PFSK-1 (cell line): ENCODE measurements around the gene TRAPPC10.

ENCODE experiments used
- FOXP2 ChIP-seq: optimal IDR thresholded peaks from 2 replicates; pipeline ENCODE3; 2011; ENCODE audit warnings: borderline replicate concordance, control low read depth, inconsistent platforms; ENCODE audit not compliant: insufficient read depth; ENCODE audit errors: extremely low read length, extremely low read depth
- POLR2AphosphoS5 ChIP-seq: IDR thresholded peaks from 2 replicates; pipeline ENCODE4 v1.6.1; 2012; ENCODE audit warnings: low read depth, mild to moderate bottlenecking, control low read depth, low read length, moderate library complexity
- SIN3A ChIP-seq: IDR thresholded peaks from 2 replicates; pipeline ENCODE4 v1.6.1; 2012; ENCODE audit warnings: mild to moderate bottlenecking, low read length, moderate library complexity, borderline replicate concordance; ENCODE audit not compliant: insufficient read depth
- TAF1 ChIP-seq: IDR thresholded peaks from 2 replicates; pipeline ENCODE4 v1.6.1; 2012; ENCODE audit warnings: low read length, control low read depth, borderline replicate concordance; ENCODE audit not compliant: insufficient read depth
- TF ChIP-seq, protein P1 (sequence below), 2 experiments: IDR thresholded peaks; 2 replicates each; pipeline versions ENCODE4 v1.6.1 to v1.8.0; 2011 to 2012; ENCODE audit warnings: low read depth in 2 of 2, low read length in 2 of 2, control low read depth in 1 of 2, inconsistent platforms in 1 of 2, mild to moderate bottlenecking in 1 of 2, moderate library complexity in 1 of 2; ENCODE audit not compliant: insufficient read depth in 1 of 2

TRAPPC10 gene

DNA sequence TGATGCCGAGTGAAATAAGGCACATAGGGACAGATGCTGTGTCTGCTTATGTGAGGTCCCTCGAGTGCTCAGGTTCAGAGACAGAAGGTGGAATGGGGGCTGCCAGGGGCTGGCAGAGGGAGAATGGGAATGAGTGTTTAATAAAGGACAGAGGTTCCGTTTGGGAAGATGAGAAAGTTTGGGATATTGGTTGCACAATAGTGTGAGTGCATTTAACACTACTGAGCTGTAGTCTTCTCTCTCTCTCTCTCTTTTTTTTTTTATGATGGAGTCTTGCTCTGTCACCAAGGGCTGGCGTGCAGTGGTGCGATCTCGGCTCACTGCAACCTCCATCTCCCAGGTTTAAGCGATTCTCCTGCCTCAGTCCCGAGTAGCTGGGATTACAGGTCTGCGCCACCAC, 44.9 kb downstream of the TRAPPC10 start:
- TF ChIP-seq TAF1 = no peak
- TF ChIP-seq, protein P1, sequence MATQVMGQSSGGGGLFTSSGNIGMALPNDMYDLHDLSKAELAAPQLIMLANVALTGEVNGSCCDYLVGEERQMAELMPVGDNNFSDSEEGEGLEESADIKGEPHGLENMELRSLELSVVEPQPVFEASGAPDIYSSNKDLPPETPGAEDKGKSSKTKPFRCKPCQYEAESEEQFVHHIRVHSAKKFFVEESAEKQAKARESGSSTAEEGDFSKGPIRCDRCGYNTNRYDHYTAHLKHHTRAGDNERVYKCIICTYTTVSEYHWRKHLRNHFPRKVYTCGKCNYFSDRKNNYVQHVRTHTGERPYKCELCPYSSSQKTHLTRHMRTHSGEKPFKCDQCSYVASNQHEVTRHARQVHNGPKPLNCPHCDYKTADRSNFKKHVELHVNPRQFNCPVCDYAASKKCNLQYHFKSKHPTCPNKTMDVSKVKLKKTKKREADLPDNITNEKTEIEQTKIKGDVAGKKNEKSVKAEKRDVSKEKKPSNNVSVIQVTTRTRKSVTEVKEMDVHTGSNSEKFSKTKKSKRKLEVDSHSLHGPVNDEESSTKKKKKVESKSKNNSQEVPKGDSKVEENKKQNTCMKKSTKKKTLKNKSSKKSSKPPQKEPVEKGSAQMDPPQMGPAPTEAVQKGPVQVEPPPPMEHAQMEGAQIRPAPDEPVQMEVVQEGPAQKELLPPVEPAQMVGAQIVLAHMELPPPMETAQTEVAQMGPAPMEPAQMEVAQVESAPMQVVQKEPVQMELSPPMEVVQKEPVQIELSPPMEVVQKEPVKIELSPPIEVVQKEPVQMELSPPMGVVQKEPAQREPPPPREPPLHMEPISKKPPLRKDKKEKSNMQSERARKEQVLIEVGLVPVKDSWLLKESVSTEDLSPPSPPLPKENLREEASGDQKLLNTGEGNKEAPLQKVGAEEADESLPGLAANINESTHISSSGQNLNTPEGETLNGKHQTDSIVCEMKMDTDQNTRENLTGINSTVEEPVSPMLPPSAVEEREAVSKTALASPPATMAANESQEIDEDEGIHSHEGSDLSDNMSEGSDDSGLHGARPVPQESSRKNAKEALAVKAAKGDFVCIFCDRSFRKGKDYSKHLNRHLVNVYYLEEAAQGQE (IDR thresholded peaks at IDR 0.05; ENCODE audit: insufficient read depth in 1 of 2, low read depth in 2 of 2, low read length in 2 of 2) = no peak
- no peak for TF ChIP-seq SIN3A
- no peak for TF ChIP-seq POLR2AphosphoS5

DNA sequence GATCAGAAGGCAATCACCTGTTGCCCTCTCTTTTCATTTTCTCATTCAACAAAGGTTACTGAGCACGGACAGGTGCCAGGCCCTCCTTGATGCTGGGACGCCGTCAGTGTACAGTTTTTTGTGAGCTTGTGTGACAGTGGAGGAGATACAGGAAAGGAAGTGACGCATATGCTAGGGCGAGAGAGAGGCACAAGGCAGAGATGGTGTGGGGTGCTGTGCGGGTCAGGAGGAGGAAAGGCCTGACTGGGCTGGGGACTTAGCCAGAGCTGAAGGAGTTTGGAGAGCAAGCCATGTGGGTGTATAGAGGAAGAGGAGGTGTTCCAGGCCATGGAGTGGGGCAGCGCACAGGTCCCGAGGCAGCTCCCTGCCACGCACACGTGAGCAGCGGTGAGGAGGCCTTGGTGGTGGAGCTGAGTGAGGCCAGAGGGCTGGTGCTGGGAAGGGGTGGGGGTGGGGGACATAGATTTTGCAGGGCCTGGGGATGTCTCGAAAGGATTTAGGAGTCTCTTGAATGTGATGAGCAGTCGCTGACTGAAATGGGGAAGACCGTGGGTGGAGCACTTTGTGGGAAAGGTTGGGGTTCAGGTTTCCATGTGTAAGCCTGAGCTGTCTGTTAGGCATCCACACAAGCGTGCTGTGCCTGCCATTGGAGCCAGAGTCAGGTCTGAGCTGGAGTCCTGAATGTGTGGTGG, 46.0 kb downstream of the TRAPPC10 start:
- TF ChIP-seq TAF1 (no peak), SIN3A (no peak)
- TF ChIP-seq, protein P1 (IDR thresholded peaks at IDR 0.05; ENCODE audit: insufficient read depth in 1 of 2, low read depth in 2 of 2, low read length in 2 of 2) = no peak

DNA sequence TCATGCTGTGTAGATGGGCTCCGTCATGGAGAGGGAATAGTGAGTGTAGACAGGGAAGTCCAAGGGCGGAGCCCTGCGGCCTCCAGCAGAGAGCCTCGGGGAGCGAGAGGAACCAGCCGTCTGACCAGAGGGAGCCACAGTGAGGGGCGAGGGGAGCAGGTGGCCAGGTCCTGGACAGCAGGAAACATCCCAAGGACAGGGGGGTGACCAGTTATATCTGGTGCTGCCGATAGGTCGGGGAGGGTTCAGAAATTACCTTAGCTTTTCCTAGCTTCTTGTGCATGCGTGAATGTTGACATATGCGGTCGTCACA, 46.5 kb downstream of the TRAPPC10 start:
- TF ChIP-seq, protein P1 (IDR thresholded peaks at IDR 0.05; ENCODE audit: insufficient read depth in 1 of 2, low read depth in 2 of 2, low read length in 2 of 2) = no peak
- TF ChIP-seq SIN3A (no peak), FOXP2 (no peak)

DNA sequence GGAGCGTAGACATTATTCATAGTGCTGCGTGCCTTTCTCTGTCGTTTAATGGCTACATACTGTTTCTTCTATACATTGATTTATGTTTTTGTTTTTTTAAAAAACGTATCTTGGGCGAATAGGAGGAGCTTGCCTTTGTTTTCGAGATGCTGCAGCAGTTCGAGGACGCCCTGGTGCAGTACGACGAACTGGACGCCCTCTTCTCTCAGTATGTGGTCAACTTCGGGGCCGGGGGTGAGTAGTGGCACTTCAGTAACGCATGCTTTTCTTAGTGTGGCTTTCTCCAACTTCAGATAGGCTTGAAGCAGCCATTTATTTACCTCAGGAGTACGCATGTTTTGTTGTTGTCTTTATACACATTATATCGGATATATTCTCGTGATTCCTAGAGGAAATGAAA, 46.9 kb downstream of the TRAPPC10 start:
- TF ChIP-seq SIN3A (no peak), POLR2AphosphoS5 (no peak)

DNA sequence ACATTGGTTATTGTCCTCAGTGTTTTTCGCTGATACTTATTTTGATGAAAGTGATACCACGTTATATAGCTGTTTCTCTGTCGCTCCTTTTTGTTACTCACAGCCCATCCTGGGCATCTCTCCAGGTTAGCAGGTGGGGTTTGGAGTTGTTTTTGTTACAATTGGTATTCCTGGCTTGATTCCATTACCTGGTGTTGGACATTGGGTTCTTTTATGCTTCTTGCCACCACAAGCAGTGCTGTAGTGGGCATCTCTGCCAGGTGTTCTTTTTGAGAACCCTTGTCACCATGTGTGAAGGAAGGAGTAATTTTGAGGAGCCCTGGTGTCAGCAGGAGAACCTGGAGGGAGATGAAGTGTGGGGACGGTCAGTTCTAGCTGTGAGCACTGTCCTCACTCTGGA, 47.6 kb downstream of the TRAPPC10 start:
- TF ChIP-seq, protein P1 (IDR thresholded peaks at IDR 0.05; ENCODE audit: insufficient read depth in 1 of 2, low read depth in 2 of 2, low read length in 2 of 2) = no peak
- TF ChIP-seq POLR2AphosphoS5 (no peak), SIN3A (no peak)

DNA sequence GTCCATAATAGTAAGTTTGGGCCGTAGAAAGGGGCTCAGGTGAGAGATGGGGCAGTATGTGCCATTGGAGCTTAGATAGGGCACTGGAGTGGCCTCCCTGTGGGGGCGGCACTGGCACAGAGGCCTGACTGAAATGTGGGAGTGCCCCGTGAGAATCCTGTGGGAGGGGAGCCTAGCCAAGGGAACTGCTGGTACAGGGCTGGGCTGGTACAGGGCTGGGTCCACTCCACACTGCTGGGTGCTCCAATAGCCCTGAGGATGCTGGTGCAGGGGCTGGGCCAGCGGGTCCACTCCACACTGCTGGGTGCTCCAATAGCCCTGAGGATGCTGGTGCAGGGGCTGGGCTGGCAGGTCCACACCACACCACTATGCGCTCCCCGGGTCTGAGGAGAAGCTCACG, 50.3 kb downstream of the TRAPPC10 start:
- TF ChIP-seq SIN3A (no peak), FOXP2 (no peak), TAF1 (no peak), POLR2AphosphoS5 (no peak)
- TF ChIP-seq, protein P1 (IDR thresholded peaks at IDR 0.05; ENCODE audit: insufficient read depth in 1 of 2, low read depth in 2 of 2, low read length in 2 of 2) = no peak
